AG04449 (cell line): ENCODE data around the gene MDM4.

ENCODE experiments used
- CTCF ChIA-PET: fragments of 350-600 bp; formaldehyde crosslinking; extraction: SDS; loops from one replicate; lab custom pipeline; 2021; ENCODE audit warnings: antibody characterized with exemption; lab: Yijun Ruan, JAX
- POLR2A ChIA-PET: fragments of 400-600, 350-600 bp; formaldehyde crosslinking; extraction: SDS; loops from one replicate; lab custom pipeline; 2020; ENCODE audit warnings: antibody characterized with exemption, inconsistent platforms; lab: Yijun Ruan, JAX
- DNase-seq: peaks from one replicate; pipeline ENCODE4 v3.0.0-alpha.2; 2010; ENCODE audit warnings: low read depth, low spot score
- H3K4me3 ChIP-seq: 2 replicates; pipeline ENCODE4 v1.5.1; 2011; ENCODE audit warnings: low read depth, mild to moderate bottlenecking, control low read depth, low read length
- TF ChIP-seq, protein P1 (sequence below): IDR thresholded peaks from one replicate; pipeline ENCODE4 v1.5.1; 2011; ENCODE audit warnings: mild to moderate bottlenecking, moderate library complexity, low read length, control low read depth, inconsistent platforms; ENCODE audit not compliant: insufficient read depth; ENCODE audit errors: missing control alignments

The MDM4 gene

GRCh38 chr1:204529371-204529895 lies 13.2 kb downstream of the MDM4 start:
- POLR2A ChIA-PET = no interaction called here

GRCh38 chr1:204530932-204531331 lies 14.7 kb downstream of the MDM4 start:
- H3K4me3 ChIP-seq = no peak overlapping the region
- TF ChIP-seq, protein P1, sequence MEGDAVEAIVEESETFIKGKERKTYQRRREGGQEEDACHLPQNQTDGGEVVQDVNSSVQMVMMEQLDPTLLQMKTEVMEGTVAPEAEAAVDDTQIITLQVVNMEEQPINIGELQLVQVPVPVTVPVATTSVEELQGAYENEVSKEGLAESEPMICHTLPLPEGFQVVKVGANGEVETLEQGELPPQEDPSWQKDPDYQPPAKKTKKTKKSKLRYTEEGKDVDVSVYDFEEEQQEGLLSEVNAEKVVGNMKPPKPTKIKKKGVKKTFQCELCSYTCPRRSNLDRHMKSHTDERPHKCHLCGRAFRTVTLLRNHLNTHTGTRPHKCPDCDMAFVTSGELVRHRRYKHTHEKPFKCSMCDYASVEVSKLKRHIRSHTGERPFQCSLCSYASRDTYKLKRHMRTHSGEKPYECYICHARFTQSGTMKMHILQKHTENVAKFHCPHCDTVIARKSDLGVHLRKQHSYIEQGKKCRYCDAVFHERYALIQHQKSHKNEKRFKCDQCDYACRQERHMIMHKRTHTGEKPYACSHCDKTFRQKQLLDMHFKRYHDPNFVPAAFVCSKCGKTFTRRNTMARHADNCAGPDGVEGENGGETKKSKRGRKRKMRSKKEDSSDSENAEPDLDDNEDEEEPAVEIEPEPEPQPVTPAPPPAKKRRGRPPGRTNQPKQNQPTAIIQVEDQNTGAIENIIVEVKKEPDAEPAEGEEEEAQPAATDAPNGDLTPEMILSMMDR = no peak
- ChIA-PET POLR2A (interaction anchor here (1.2 kb wide), 1 partner anchor 15 kb away, joined by 3 read pairs; the partner anchor contains the start of gene MDM4), CTCF (interaction anchor here (0.7 to 4.6 kb wide), 2 partner anchors 35 to 277 kb away, joined by 3 to 20 read pairs; no protein-coding TSS in a partner anchor)
- no peak for DNase-seq

More at GRCh38 chr1:204529371-204529895, 13.2 kb downstream of the MDM4 start:
- CTCF ChIA-PET = interaction anchor here (1.7 to 4.6 kb wide), 4 partner anchors 10 to 278 kb away, joined by 4 to 20 read pairs (median 8); partner anchors contain the start of gene MDM4
- H3K4me3 ChIP-seq = no peak overlapping the region
- TF ChIP-seq, protein P1 = no peak
- DNase-seq = no peak

GRCh38 chr1:204532832-204533231 lies 16.6 kb downstream of the MDM4 start:
- CTCF ChIA-PET = interaction anchor here (1.2 to 1.4 kb wide), 2 partner anchors 18 to 274 kb away, joined by 3 to 4 read pairs; no protein-coding TSS in a partner anchor
- no peak for DNase-seq
- TF ChIP-seq, protein P1 = no peak
- no peak overlapping the region for H3K4me3 ChIP-seq
- POLR2A ChIA-PET = interaction anchor here (0.7 kb wide), 1 partner anchor 14 kb away, joined by 4 read pairs; no protein-coding TSS in a partner anchor

GRCh38 chr1:204541626-204542025 lies 25.4 kb downstream of the MDM4 start:
- ChIA-PET CTCF (interaction anchor here (1.0 to 2.1 kb wide), 3 partner anchors 13 to 266 kb away, joined by 3 to 11 read pairs (median 3); no protein-coding TSS in a partner anchor), POLR2A (no interaction called here)
- TF ChIP-seq, protein P1 = no peak
- no peak for DNase-seq
- no peak overlapping the region for H3K4me3 ChIP-seq

DNA sequence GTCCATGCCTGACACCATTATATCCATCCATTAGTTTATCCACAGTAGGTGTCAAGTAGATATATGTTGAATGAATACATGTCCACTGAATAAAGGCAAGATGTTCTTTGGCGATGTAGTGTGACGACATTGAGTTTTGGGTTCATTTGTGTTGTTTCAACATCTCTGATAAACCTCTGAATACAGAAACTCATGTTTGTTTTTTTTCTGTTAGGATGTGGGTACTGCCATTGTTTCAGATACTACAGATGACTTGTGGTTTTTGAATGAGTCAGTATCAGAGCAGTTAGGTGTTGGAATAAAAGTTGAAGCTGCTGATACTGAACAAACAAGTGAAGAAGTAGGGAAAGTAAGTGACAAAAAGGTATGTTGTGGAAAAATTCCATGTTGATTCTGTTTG lies 28.1 kb downstream of the MDM4 start:
- no peak overlapping the region for H3K4me3 ChIP-seq
- POLR2A ChIA-PET = interaction anchor here (1.8 kb wide), 1 partner anchor 28 kb away, joined by 6 read pairs; the partner anchor contains the start of gene MDM4
- no peak for DNase-seq
- CTCF ChIA-PET = interaction anchor here (1.0 to 1.9 kb wide), 5 partner anchors 16 to 263 kb away, joined by 3 to 15 read pairs (median 3); no protein-coding TSS in a partner anchor
- TF ChIP-seq, protein P1 = no peak

DNA sequence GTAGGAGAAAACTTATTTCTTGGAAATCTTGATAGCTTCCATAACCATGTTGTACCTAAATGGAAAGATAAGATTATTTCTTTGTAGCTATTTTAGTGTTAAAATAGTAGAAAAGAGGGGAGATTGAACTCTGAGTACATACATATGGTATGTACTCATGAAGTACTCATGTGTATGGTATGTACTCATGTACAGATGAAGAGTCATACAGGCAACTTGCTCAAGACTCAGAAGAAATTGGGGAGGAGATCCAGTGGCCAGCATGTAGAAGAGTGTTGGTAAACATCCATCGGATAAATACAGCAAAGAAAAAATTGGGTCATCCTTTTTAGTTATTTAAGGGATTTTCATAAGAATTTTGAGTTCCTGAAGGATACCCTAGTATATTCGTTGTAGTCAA lies 29.0 kb downstream of the MDM4 start:
- H3K4me3 ChIP-seq = no peak overlapping the region
- CTCF ChIA-PET = interaction anchor here (1.0 to 1.9 kb wide), 4 partner anchors 18 to 262 kb away, joined by 3 to 15 read pairs (median 4); no protein-coding TSS in a partner anchor
- POLR2A ChIA-PET = interaction anchor here (1.8 kb wide), 1 partner anchor 29 kb away, joined by 6 read pairs; the partner anchor contains the start of gene MDM4
- TF ChIP-seq, protein P1 = no peak
- no peak for DNase-seq
